HCT116 (cell line): ENCODE data around the gene ITM2C. TPM values are rescaled to one million over a fixed set of nuclear protein-coding genes. Genes with fewer than 3 reads are reported as not detected.

Source experiments
- ATAC-seq: fragments of 200-7000 bp; cut with Tn5 transposase; 2 replicates; pipeline ENCODE4 v1.9.1; 2020; ENCODE audit warnings: mild to moderate bottlenecking, moderate library complexity
- BruUV-seq: library from RNA; stranded (reverse); fragments of 400-500 nt; replicated peaks from 2 replicates; lab custom pipeline; 2021; lab: Mats Ljungman, UMichigan
- CTCF ChIA-PET: fragments of 300-600 bp; sonication (Branson Sonifier 250); formaldehyde crosslinking; loops from one replicate; lab custom pipeline; 2021; ENCODE audit warnings: antibody characterized with exemption; lab: Charles Lee
- POLR2A ChIA-PET: fragments of 300-600, 350-600 bp; sonication (Branson Sonifier 250); formaldehyde crosslinking; loops from one replicate; lab custom pipeline; 2021; ENCODE audit warnings: antibody characterized with exemption; lab: Charles Lee
- RAD21 ChIA-PET, 2 experiments: fragments of 300-600 bp; sonication (Branson Sonifier 250); formaldehyde crosslinking; loops; one replicate each; lab custom pipeline; 2023; ENCODE audit warnings: low total read pairs in 2 of 2; ENCODE audit not compliant: uncharacterized antibody in 2 of 2, unreplicated experiment in 2 of 2, low non-redundant PET in 1 of 2; lab: Charles Lee
- DNase-seq: peaks from one replicate; pipeline ENCODE4 v3.0.0-alpha.2; 2010; ENCODE audit warnings: low read depth, low spot score
- H2AFZ ChIP-seq: fragments of 200-600 bp; shearing (Covaris generic), sonication (generic); 2 replicates; pipeline ENCODE4 v1.6.1; 2017; ENCODE audit warnings: low read depth, mixed run types, mixed read lengths, antibody characterized with exemption, low read length; ENCODE audit not compliant: poor library complexity, severe bottlenecking
- H3K27ac ChIP-seq: 2 replicates; pipeline ENCODE4 v1.5.1; 2012; ENCODE audit warnings: low read depth, low read length
- H3K27me3 ChIP-seq: fragments of 200-600 bp; sonication (generic); 2 replicates; pipeline ENCODE4 v1.6.1; 2016; ENCODE audit warnings: mixed run types, low read length, mixed read lengths; ENCODE audit not compliant: insufficient read depth
- H3K36me3 ChIP-seq, 2 experiments: fragments of 200-500 bp in 1 of 2; fragments of 200-600 bp in 1 of 2; sonication (Bioruptor generic) in 1 of 2; sonication (generic) in 1 of 2; 2 replicates each; pipeline versions ENCODE4 v1.5.1 to v1.6.1; 2014 to 2016; ENCODE audit warnings: low read length in 2 of 2, inconsistent platforms in 1 of 2, mixed read lengths in 1 of 2, mixed run types in 1 of 2; ENCODE audit not compliant: insufficient read depth in 2 of 2, control insufficient read depth in 1 of 2
- H3K4me1 ChIP-seq, 2 experiments: fragments of 200-600 bp in 1 of 2; sonication (generic) in 1 of 2; 2 replicates each; pipeline versions ENCODE4 v1.5.1 to v1.6.1; 2012 to 2017; ENCODE audit warnings: low read length in 2 of 2, inconsistent platforms in 1 of 2, mild to moderate bottlenecking in 1 of 2, mixed read lengths in 1 of 2, mixed run types in 1 of 2, moderate library complexity in 1 of 2; ENCODE audit not compliant: insufficient read depth in 2 of 2, control insufficient read depth in 1 of 2
- H3K4me2 ChIP-seq: fragments of 200-600 bp; sonication (generic); 2 replicates; pipeline ENCODE4 v1.6.1; 2017; ENCODE audit warnings: mixed run types, low read length, mixed read lengths
- H3K4me3 ChIP-seq, 2 experiments: fragments of 200-600 bp in 1 of 2; sonication (generic) in 1 of 2; replicated peaks in 1 of 2; 2 replicates each; pipeline ENCODE4 v1.5.1; 2011 to 2016; ENCODE audit warnings: low read length in 2 of 2, control low read depth in 1 of 2, low read depth in 1 of 2, mild to moderate bottlenecking in 1 of 2, mixed read lengths in 1 of 2, mixed run types in 1 of 2
- H3K79me2 ChIP-seq: fragments of 200-600 bp; sonication (generic); 2 replicates; pipeline ENCODE4 v1.6.1; 2017; ENCODE audit warnings: mild to moderate bottlenecking, mixed run types, low read length, moderate library complexity, mixed read lengths; ENCODE audit not compliant: insufficient read depth
- H3K9ac ChIP-seq: fragments of 200-600 bp; sonication (generic); 2 replicates; pipeline ENCODE4 v1.6.1; 2016; ENCODE audit warnings: low read length, mixed read lengths
- H3K9me2 ChIP-seq: fragments of 200-600 bp; sonication (generic), shearing (Covaris generic); 2 replicates; pipeline ENCODE4 v1.6.1; 2017; ENCODE audit warnings: mixed run types, mild to moderate bottlenecking, moderate library complexity; ENCODE audit not compliant: insufficient read depth
- H3K9me3 ChIP-seq, 2 experiments: fragments of 200-500 bp in 1 of 2; fragments of 200-600 bp in 1 of 2; sonication (Bioruptor generic) in 1 of 2; sonication (generic) in 1 of 2; 2 replicates each; pipeline ENCODE4 v1.6.1; 2014 to 2017; ENCODE audit warnings: low read length in 2 of 2, mixed read lengths in 2 of 2, inconsistent platforms in 1 of 2, low read depth in 1 of 2, mild to moderate bottlenecking in 1 of 2, mixed run types in 1 of 2, moderate library complexity in 1 of 2; ENCODE audit not compliant: control insufficient read depth in 1 of 2, insufficient read depth in 1 of 2
- H4K20me1 ChIP-seq: fragments of 200-600 bp; sonication (generic), shearing (Covaris generic); 2 replicates; pipeline ENCODE4 v1.6.1; 2017; ENCODE audit warnings: mixed run types, mild to moderate bottlenecking, moderate library complexity; ENCODE audit not compliant: insufficient read depth
- CBX3 ChIP-seq: IDR thresholded peaks from 2 replicates; pipeline ENCODE4 v1.6.1; 2012; ENCODE audit warnings: low read depth
- EGR1 ChIP-seq: IDR thresholded peaks from 2 replicates; pipeline ENCODE4 v1.6.1; 2012; ENCODE audit warnings: low read depth
- ELF1 ChIP-seq: IDR thresholded peaks from 2 replicates; pipeline ENCODE4 v1.6.1; 2012; ENCODE audit warnings: low read depth, borderline replicate concordance
- EZH2 ChIP-seq: fragments of 200-600 bp; sonication (generic); IDR thresholded peaks from 2 replicates; pipeline ENCODE4 v1.6.1; 2017; ENCODE audit warnings: antibody characterized with exemption, mixed run types
- EZH2phosphoT487 ChIP-seq: fragments of 200-600 bp; IDR thresholded peaks from 2 replicates; pipeline ENCODE4 v1.6.1; 2018; ENCODE audit warnings: antibody characterized with exemption, borderline replicate concordance
- FOSL1 ChIP-seq: IDR thresholded peaks from 2 replicates; pipeline ENCODE4 v1.6.1; 2012; ENCODE audit warnings: low read depth
- JUND ChIP-seq: IDR thresholded peaks from 2 replicates; pipeline ENCODE4 v1.6.1; 2012
- POLR2A ChIP-seq: IDR thresholded peaks from 2 replicates; pipeline ENCODE4 v1.7.0; 2011; ENCODE audit warnings: borderline replicate concordance; ENCODE audit not compliant: insufficient read depth, insufficient read length; ENCODE audit errors: extremely low read depth
- POLR2AphosphoS5 ChIP-seq: IDR thresholded peaks from 2 replicates; pipeline ENCODE4 v1.6.1; 2011; ENCODE audit warnings: mild to moderate bottlenecking, low read depth, low read length, moderate library complexity
- RAD21 ChIP-seq: IDR thresholded peaks from 2 replicates; pipeline ENCODE4 v1.6.1; 2012; ENCODE audit warnings: low read depth, mild to moderate bottlenecking
- SIN3A ChIP-seq: IDR thresholded peaks from 2 replicates; pipeline ENCODE4 v1.6.1; 2012; ENCODE audit warnings: low read depth
- SP1 ChIP-seq: IDR thresholded peaks from 2 replicates; pipeline ENCODE4 v1.6.1; 2012; ENCODE audit warnings: low read depth
- SRF ChIP-seq: IDR thresholded peaks from 2 replicates; pipeline ENCODE4 v1.6.1; 2012; ENCODE audit warnings: low read depth
- TCF7L2 ChIP-seq: IDR thresholded peaks from 2 replicates; pipeline ENCODE4 v1.7.0; 2011; ENCODE audit warnings: borderline replicate concordance, inconsistent platforms; ENCODE audit not compliant: insufficient read depth, insufficient read length; ENCODE audit errors: extremely low read depth
- YY1 ChIP-seq: IDR thresholded peaks from 2 replicates; pipeline ENCODE4 v1.6.1; 2011; ENCODE audit warnings: low read length, low read depth, moderate library complexity, mild to moderate bottlenecking; ENCODE audit not compliant: insufficient replicate concordance; ENCODE audit errors: extremely low read depth
- ZFX ChIP-seq: fragments of 450-650 bp; IDR thresholded peaks from 2 replicates; pipeline ENCODE4 v1.6.1; 2017
- ZNF274 ChIP-seq: fragments of 200-500 bp; sonication (Bioruptor generic); IDR thresholded peaks from 2 replicates; pipeline ENCODE4 v1.6.1; 2014; ENCODE audit warnings: mild to moderate bottlenecking, low read depth, low read length, inconsistent platforms
- intact Hi-C: fragments of 100-400 bp; cut with micrococcal nuclease; formaldehyde crosslinking; loops from 2 replicates; pipeline ENCODE4 v1.10.0; 2022
- total RNA-seq: library from RNA; stranded (reverse); gene quantifications from one replicate; pipeline ENCODE4 v1.2.1, GENCODE V29; 2021; ENCODE audit not compliant: unreplicated experiment
- TF ChIP-seq, protein P1 (sequence below): IDR thresholded peaks from 2 replicates; pipeline ENCODE4 v1.6.1; 2012
- TF ChIP-seq, protein P2 (sequence below): IDR thresholded peaks from 2 replicates; pipeline ENCODE4 v1.6.1; 2012
- TF ChIP-seq, protein P3 (sequence below): IDR thresholded peaks from 2 replicates; pipeline ENCODE4 v1.6.1; 2011; ENCODE audit warnings: mild to moderate bottlenecking, low read length, moderate library complexity; ENCODE audit not compliant: insufficient replicate concordance; ENCODE audit errors: extremely low read depth

Gene ITM2C
- total RNA-seq, 1 experiment from 2014 or later = 117 TPM

DNA sequence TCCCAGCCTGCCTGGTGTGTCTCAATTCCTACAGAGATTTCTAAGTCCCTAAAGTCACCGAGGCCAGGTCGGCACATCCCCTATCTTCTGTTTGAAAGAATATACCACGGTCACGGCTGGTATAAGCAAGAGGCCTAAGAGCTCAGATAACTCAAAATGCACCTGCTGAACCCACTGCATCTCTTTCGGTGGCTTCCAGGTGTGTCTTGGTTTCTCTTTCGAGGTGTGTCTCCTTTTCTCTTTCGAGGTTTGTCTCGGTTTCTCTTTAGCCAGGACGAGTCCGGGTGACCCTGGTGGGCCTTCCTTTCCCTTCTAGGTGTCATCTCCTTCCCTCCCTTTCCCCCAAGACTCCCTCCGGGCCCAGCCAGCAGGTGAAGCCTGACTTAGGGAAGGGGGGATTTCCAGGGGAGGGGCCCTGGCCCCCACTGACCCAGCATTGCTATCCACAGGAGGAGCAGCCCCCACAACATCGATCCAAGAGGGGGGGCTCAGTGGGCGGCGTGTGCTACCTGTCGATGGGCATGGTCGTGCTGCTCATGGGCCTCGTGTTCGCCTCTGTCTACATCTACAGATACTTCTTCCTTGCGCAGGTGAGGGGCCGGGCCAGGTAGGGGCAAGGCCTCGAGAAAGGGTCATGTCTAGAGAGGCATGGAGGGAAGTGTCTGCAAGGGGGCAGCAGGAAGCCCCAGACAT lies 8.4 kb downstream of the ITM2C start:
- Histone ChIP-seq H4K20me1 (no peaks in the 10 kb centered on the region), H3K9ac (no peak overlapping the region), H3K79me2 (no peaks in the 10 kb centered on the region), H3K36me3 (peaks cover 7 to 12% of the 10 kb centered on the region in 2 experiments; a peak in 2 of 4 replicates), H3K27ac (no peak overlapping the region), H3K4me3 (no peak overlapping the region)
- ChIA-PET POLR2A (no interaction called here), CTCF (no interaction called here)
- intact Hi-C loops = no loop called here
- ATAC-seq = no peak
- TF ChIP-seq EZH2 (no peak), FOSL1 (no peak), TCF7L2 (no peak), ZNF274 (no peak), EZH2phosphoT487 (no peak), RAD21 (no peak), SRF (no peak), JUND (no peak), SIN3A (no peak), ZFX (no peak), POLR2AphosphoS5 (no peak), POLR2A (no peak), SP1 (no peak), YY1 (no peak), CBX3 (no peak), EGR1 (no peak), ELF1 (no peak)
- TF ChIP-seq, protein P1, sequence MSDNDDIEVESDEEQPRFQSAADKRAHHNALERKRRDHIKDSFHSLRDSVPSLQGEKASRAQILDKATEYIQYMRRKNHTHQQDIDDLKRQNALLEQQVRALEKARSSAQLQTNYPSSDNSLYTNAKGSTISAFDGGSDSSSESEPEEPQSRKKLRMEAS = no peak
- TF ChIP-seq, protein P2, sequence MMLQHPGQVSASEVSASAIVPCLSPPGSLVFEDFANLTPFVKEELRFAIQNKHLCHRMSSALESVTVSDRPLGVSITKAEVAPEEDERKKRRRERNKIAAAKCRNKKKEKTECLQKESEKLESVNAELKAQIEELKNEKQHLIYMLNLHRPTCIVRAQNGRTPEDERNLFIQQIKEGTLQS = no peak
- TF ChIP-seq, protein P3, sequence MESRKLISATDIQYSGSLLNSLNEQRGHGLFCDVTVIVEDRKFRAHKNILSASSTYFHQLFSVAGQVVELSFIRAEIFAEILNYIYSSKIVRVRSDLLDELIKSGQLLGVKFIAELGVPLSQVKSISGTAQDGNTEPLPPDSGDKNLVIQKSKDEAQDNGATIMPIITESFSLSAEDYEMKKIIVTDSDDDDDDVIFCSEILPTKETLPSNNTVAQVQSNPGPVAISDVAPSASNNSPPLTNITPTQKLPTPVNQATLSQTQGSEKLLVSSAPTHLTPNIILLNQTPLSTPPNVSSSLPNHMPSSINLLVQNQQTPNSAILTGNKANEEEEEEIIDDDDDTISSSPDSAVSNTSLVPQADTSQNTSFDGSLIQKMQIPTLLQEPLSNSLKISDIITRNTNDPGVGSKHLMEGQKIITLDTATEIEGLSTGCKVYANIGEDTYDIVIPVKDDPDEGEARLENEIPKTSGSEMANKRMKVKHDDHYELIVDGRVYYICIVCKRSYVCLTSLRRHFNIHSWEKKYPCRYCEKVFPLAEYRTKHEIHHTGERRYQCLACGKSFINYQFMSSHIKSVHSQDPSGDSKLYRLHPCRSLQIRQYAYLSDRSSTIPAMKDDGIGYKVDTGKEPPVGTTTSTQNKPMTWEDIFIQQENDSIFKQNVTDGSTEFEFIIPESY = no peak
- TF ChIP-seq, all 23 proteins: peak for 0
- RAD21 ChIA-PET = no interaction called here
- no peak for DNase-seq
- no peaks in the 10 kb centered on the region for H3K27me3 ChIP-seq
- no peak overlapping the region for H3K4me2 ChIP-seq
- H2AFZ ChIP-seq = no peak overlapping the region
- no peaks in the 10 kb centered on the region for H3K9me2 ChIP-seq
- BruUV-seq = no TSS peak
- no peaks in the 10 kb centered on the region for H3K9me3 ChIP-seq
- H3K4me1 ChIP-seq = no peaks in the 10 kb centered on the region
